Measurements from ENCODE around the gene ZFC3H1. TPM values are rescaled to one million over a fixed set of nuclear protein-coding genes. Genes with fewer than 3 reads are reported as not detected.

The ZFC3H1 gene
- total and polyA plus RNA-seq, 2 of the 13 experiments (the other 11 are each of a cell fraction or from before 2014, with no cell fraction given) = 17.1 to 38.3 TPM

DNA sequence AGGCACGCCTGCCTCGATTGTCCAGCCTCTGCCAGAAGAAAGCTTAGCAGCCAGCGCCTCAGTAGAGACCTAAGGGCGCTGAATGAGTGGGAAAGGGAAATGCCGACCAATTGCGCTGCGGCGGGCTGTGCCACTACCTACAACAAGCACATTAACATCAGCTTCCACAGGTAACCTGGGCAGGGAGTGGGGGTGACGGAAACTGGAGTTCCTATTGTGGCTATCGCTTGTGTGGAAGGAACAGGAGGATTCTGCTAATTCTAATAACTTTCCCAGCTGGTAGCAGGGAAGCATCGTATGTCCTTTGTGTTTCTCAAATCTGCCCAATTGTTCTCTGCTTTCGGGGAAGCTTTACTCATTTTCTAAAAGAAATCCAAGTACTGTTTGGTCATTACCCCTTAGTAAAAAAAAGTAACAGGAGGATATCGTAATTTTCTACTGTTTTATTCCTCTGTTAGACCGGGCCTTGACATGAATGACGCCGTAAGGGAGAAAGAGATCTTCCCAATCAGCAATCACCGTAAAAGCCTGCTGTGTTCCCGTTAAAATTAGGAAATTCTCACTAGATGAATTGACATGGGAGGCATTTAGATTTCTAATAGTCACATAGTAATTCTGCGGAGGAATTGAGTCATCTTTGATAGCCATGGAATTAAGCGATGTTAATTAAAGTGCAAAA is 902 bp upstream of the ZFC3H1 start (continued):
- TF ChIP-seq, protein P1, sequence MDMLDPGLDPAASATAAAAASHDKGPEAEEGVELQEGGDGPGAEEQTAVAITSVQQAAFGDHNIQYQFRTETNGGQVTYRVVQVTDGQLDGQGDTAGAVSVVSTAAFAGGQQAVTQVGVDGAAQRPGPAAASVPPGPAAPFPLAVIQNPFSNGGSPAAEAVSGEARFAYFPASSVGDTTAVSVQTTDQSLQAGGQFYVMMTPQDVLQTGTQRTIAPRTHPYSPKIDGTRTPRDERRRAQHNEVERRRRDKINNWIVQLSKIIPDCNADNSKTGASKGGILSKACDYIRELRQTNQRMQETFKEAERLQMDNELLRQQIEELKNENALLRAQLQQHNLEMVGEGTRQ (IDR thresholded peaks at IDR 0.05; ENCODE audit: low read depth, low read length) = no peak
- TF ChIP-seq, protein P1 (CRISPR knock-in tag; IDR thresholded peaks at IDR 0.05; ENCODE audit: borderline replicate concordance) = no peak
- TF ChIP-seq ZNF552 (CRISPR knock-in tag; IDR thresholded peaks at IDR 0.05; ENCODE audit: borderline replicate concordance) = no peak
- TF ChIP-seq SUZ12 (IDR thresholded peaks at IDR 0.05; ENCODE audit: low read depth, low read length) = no peak
- no peak for TF ChIP-seq NFYB (CRISPR knock-in tag; IDR thresholded peaks at IDR 0.05)
- TF ChIP-seq, protein P2, sequence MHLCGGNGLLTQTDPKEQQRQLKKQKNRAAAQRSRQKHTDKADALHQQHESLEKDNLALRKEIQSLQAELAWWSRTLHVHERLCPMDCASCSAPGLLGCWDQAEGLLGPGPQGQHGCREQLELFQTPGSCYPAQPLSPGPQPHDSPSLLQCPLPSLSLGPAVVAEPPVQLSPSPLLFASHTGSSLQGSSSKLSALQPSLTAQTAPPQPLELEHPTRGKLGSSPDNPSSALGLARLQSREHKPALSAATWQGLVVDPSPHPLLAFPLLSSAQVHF (CRISPR knock-in tag; IDR thresholded peaks at IDR 0.05) = no peak
- TF ChIP-seq, protein P3, sequence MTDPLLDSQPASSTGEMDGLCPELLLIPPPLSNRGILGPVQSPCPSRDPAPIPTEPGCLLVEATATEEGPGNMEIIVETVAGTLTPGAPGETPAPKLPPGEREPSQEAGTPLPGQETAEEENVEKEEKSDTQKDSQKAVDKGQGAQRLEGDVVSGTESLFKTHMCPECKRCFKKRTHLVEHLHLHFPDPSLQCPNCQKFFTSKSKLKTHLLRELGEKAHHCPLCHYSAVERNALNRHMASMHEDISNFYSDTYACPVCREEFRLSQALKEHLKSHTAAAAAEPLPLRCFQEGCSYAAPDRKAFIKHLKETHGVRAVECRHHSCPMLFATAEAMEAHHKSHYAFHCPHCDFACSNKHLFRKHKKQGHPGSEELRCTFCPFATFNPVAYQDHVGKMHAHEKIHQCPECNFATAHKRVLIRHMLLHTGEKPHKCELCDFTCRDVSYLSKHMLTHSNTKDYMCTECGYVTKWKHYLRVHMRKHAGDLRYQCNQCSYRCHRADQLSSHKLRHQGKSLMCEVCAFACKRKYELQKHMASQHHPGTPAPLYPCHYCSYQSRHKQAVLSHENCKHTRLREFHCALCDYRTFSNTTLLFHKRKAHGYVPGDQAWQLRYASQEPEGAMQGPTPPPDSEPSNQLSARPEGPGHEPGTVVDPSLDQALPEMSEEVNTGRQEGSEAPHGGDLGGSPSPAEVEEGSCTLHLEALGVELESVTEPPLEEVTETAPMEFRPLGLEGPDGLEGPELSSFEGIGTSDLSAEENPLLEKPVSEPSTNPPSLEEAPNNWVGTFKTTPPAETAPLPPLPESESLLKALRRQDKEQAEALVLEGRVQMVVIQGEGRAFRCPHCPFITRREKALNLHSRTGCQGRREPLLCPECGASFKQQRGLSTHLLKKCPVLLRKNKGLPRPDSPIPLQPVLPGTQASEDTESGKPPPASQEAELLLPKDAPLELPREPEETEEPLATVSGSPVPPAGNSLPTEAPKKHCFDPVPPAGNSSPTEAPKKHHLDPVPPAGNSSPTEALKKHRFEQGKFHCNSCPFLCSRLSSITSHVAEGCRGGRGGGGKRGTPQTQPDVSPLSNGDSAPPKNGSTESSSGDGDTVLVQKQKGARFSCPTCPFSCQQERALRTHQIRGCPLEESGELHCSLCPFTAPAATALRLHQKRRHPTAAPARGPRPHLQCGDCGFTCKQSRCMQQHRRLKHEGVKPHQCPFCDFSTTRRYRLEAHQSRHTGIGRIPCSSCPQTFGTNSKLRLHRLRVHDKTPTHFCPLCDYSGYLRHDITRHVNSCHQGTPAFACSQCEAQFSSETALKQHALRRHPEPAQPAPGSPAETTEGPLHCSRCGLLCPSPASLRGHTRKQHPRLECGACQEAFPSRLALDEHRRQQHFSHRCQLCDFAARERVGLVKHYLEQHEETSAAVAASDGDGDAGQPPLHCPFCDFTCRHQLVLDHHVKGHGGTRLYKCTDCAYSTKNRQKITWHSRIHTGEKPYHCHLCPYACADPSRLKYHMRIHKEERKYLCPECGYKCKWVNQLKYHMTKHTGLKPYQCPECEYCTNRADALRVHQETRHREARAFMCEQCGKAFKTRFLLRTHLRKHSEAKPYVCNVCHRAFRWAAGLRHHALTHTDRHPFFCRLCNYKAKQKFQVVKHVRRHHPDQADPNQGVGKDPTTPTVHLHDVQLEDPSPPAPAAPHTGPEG (CRISPR knock-in tag; IDR thresholded peaks at IDR 0.05) = 0 out of 2 replicates have a peak, but pooled peaks have one; percentile 26
- no peak for TF ChIP-seq ZNF33B (CRISPR knock-in tag; IDR thresholded peaks at IDR 0.05)
- no peak for TF ChIP-seq FOXA1 (IDR thresholded peaks at IDR 0.05)
- 0 out of 2 replicates have a peak, but pooled peaks have one; percentile 3 for TF ChIP-seq FOXA1 (CRISPR knock-in tag; IDR thresholded peaks at IDR 0.05)
- TF ChIP-seq ESRRA (CRISPR knock-in tag; IDR thresholded peaks at IDR 0.05; ENCODE audit: low read depth) = no peak
- no peak for TF ChIP-seq NR2F2 (IDR thresholded peaks at IDR 0.05; ENCODE audit: borderline replicate concordance, low read depth)
- TF ChIP-seq, protein P4, sequence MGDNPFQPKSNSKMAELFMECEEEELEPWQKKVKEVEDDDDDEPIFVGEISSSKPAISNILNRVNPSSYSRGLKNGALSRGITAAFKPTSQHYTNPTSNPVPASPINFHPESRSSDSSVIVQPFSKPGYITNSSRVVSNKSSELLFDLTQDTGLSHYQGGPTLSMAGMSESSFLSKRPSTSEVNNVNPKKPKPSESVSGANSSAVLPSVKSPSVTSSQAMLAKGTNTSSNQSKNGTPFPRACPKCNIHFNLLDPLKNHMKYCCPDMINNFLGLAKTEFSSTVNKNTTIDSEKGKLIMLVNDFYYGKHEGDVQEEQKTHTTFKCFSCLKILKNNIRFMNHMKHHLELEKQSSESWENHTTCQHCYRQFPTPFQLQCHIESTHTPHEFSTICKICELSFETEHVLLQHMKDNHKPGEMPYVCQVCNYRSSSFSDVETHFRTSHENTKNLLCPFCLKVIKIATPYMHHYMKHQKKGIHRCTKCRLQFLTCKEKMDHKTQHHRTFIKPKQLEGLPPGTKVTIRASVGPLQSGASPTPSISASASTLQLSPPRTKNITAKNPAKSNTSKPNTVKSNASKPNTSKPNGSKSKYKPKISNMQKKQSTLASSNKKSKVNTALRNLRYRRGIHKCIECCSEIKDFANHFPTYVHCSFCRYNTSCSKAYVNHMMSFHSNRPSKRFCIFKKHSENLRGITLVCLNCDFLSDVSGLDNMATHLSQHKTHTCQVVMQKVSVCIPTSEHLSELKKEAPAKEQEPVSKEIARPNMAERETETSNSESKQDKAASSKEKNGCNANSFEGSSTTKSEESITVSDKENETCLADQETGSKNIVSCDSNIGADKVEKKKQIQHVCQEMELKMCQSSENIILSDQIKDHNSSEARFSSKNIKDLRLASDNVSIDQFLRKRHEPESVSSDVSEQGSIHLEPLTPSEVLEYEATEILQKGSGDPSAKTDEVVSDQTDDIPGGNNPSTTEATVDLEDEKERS (CRISPR knock-in tag; IDR thresholded peaks at IDR 0.05) = no peak

Measured in HepG2 (cell line).